Measurements from ENCODE around the gene SCAF1. TPM values are rescaled to one million over a fixed set of nuclear protein-coding genes. Genes with fewer than 3 reads are reported as not detected.

SCAF1 gene, protein sequence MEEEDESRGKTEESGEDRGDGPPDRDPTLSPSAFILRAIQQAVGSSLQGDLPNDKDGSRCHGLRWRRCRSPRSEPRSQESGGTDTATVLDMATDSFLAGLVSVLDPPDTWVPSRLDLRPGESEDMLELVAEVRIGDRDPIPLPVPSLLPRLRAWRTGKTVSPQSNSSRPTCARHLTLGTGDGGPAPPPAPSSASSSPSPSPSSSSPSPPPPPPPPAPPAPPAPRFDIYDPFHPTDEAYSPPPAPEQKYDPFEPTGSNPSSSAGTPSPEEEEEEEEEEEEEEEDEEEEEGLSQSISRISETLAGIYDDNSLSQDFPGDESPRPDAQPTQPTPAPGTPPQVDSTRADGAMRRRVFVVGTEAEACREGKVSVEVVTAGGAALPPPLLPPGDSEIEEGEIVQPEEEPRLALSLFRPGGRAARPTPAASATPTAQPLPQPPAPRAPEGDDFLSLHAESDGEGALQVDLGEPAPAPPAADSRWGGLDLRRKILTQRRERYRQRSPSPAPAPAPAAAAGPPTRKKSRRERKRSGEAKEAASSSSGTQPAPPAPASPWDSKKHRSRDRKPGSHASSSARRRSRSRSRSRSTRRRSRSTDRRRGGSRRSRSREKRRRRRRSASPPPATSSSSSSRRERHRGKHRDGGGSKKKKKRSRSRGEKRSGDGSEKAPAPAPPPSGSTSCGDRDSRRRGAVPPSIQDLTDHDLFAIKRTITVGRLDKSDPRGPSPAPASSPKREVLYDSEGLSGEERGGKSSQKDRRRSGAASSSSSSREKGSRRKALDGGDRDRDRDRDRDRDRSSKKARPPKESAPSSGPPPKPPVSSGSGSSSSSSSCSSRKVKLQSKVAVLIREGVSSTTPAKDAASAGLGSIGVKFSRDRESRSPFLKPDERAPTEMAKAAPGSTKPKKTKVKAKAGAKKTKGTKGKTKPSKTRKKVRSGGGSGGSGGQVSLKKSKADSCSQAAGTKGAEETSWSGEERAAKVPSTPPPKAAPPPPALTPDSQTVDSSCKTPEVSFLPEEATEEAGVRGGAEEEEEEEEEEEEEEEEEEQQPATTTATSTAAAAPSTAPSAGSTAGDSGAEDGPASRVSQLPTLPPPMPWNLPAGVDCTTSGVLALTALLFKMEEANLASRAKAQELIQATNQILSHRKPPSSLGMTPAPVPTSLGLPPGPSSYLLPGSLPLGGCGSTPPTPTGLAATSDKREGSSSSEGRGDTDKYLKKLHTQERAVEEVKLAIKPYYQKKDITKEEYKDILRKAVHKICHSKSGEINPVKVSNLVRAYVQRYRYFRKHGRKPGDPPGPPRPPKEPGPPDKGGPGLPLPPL
- total RNA-seq: 6.0 and 8.2 TPM in 2 replicates

DNA sequence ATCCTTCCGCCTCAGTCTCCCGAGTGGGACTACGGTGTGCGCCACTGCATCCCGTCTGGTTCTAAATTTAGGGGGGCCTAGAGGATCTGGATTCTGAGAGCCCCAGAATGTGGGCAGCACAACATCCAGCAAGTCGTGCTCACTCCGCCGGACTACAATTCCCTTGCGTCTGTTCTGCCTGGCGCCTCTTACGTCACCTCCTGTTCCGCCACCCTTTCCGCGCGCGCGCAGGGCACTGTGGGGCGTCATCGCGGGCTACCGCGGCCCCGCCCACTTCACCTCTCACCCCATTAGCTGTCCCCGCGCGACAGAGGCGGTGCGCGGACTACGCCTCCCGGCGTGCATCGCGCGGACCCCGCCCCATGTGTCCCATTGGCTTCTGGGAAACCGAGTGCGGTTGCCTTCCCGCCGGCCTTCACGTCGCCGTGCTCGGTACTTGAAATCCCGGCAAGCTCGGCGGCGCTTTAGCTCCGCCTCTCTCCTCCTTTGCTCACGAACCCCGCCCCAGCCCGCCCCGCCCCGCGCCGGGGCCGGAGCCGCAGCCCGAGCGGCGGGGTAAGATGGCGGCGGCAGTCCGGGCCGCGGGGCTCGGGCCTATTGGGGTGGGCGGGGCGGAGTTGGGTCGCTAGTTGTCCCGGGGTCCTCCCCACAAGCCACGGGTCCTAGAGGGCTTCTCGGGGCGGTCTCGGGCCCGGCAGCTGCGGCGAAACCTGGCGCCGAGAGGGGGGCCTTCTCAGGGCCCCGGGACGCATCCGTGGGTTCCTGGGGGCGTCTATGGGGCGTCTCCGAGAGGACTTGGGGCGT lies at the start of gene SCAF1:
Gene SCAF1 (plus strand): TSS at position 522 of the 804 bp plus-strand sequence. CDS start 2,818 bp downstream, outside the sequence.

DNA sequence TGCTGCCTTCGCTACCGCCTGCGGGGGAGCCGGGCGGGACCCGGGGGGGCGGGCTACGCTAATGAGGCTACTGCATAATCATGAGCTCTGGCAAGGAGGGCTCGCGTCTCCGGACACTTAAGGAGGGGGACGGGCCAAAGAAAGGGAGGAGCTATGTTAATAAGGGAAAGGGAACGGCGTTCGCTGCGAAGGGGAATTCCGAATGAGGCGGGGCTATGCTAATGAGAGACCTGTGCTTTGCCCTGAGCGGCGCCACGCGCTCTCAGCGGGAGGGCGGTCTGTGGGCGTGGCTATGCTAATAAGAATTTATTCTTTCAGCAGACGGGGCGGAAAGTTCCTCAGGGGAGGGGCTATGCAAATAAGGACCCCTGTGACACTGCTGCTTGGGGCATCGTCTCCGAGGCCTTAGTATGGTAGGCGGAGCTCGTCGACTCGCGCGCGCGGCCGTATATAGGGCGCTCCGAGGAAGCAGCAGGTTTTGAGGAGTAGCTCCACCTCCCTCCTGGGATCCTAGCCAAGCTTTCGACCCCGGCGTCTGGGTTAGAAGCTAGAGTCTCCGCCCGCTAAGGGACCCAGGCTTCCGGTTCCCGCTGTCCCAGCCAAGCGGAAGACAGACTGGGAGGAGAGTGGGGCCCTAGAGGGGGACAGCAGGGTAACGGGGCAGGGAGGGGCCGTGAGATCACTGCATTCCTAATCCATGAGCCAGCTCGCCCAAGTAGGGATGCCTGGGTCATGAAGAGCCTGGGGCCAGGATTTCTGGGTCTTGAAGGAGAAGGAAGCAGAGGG lies 1.7 kb upstream of the SCAF1 start, which contains the start of gene RRAS:
Gene RRAS (minus strand): TSS at position 31 of the 786 bp plus-strand sequence. CDS start 45 bp downstream, outside the sequence.

DNA sequence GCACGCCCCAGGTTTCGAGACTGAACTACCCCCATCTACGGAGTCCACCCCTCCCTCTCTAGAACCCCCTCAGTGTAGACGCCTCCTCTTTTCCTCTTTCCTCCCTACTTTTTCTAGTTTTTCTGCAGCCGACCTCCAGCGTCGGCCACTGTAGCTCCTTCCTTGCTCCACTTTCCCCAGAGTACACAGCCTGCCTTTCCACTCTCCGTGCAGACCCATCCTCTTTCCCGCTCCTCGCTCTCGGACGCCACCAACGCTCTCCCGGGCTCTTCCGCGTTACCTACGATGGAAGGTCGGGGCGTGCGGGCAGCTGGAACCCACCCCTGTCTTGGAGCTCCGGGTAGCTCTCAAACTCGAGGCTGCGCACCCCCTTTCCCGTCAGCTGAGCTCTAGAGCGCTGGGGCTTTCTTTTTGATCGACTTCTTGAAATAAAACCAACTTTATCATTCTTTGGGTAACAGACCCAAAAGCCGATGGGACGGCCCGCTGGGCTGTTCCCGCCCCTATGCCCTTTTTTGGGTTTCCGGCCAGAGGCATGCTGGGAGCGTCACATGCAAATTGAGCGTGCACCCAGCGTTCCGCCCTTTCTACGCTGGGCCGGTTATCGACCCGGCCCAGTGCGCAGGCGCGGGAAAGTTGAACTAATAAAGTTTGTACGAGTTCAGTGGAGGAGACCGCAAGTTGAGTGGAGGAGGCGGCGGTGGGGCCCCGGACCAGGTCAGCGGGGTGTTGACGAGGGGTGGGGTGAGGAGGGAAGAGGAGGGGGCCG lies 23.5 kb downstream of the SCAF1 start, which contains the start of the genes BCL2L12 and IRF3:
Gene BCL2L12 (plus strand): TSS at position 583 of the 769 bp plus-strand sequence. CDS start 760 bp downstream, outside the sequence.
Gene IRF3 (minus strand): TSS at position 507 of the 769 bp plus-strand sequence. CDS start 1,019 bp downstream, outside the sequence.

DNA sequence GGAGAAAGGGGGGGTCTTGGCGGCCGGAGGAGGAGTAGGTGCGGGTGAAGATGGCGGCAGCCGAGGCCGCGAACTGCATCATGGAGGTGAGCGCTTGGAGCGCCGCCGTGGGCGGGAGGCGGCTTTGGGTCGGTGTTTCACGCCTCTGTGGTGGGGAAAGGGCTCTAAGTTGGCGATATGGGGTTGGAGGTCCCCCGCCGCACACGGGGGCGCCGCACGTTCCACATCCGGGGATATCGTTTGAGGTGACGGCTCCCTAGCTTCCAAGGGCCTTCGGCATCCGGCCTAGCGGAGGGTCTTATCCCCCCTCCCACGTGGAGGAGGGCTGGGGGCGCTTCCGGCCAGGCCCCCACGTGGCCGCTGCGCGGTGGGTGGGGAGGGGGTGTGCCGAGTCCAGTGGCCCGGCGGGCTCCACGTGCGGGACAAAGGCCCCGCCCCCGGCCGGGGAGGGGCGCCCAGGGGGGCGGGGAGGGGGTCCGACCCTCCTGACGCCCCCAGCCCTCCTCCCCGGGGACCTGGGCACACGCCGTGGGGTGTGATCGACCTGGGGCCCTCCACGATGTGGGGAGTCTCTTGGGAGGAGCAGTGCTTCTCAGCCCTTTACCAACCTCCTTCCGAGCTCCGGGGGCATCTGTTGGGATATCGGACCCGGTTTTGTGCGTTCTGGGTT lies 35.4 kb downstream of the SCAF1 start, which contains the start of gene PRMT1:
Gene PRMT1 (plus strand): TSS at position 41 of the 670 bp plus-strand sequence. CDS start 10 bp downstream, at position 51.

DNA sequence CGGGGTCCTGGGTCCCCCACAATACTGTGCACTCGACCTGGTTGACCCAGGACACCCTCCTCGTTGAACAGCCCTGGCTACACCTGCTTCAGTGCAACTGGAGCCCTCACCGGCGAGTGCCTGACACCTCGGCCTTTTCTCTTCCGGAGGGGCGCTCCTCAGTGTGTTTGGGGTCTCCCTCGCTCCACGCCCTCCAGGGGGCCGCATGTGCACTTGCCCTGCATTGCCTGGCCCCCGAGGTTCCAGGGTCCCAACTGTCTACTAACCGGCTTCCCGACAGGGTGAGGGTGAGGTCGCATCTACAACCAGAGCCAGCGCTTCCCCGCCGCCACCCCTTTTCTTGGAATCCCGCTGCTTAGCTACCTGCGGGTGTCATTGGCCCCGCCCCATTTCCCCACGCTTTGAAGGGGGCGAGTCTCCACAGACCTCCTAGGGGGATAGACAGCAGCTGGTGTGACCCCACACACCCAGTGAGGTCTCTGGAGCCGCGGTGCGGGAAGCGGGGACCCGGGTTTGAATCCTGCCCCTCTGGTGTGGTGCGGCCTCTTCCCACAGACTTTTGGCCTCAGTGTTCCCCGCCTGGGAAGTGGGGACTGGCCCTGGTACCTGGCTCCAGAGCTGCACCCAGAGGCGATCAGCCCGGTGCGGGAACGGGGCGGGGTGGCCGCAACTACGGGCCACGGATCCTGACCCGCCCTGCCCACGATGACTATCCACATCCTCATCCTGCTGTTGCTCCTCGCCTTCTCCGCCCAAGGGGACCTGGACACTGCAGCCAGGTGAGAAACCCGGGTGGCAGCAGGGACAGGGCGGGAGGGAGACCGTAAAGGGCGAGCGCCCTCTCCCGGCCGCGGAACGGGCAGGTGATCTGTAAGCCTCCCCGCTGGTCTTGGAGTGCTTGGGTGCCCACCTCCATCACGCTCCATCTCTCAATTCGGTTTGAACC lies 47.4 kb downstream of the SCAF1 start, which contains the start of gene ADM5:
Gene ADM5 (plus strand): TSS at position 462 of the 946 bp plus-strand sequence. CDS start 244 bp downstream, at position 706.

DNA sequence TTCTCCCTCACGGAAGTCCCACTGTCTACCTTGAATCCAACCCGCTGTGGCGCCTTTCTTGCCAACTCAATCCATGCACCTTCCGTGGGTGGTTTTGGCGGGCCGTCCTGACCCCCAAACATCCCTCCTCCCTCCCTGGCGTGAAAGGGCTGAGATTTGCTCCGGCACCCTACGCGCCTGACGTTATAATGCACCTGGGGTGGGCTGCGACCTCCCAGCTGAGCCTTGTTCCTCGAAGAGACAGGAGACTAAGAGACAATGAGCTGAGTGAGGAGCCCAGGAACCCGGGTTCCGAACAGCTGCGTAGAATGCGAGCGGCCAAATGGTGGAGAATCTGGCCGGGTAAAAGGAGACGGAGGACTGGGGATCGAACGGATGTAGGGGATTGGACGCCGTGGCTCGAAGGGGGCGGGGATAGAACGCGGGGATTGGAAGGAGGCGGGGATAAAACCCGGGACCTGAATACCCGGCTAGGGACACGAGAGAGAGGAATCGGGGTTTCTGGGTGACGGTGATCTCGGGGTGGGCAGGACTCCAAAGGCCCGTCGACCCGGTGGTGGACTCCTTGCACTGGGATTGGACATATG lies 48.7 kb downstream of the SCAF1 start, which contains the start of gene CPT1C:
Gene CPT1C (plus strand): TSS at position 461 of the 587 bp plus-strand sequence. CDS start 1,137 bp downstream, outside the sequence.

Other genes with a start within 250 kb of the SCAF1 start
- gene PTH2, start 218.8 kb upstream of the SCAF1 start, total RNA-seq: not detected in 2 replicates
- gene GFY, start 216.8 kb upstream of the SCAF1 start, total RNA-seq: not detected in 2 replicates
- not detected in 2 replicates for gene SLC17A7, start 200.7 kb upstream of the SCAF1 start, total RNA-seq
- gene PIH1D1, start 190.4 kb upstream of the SCAF1 start, total RNA-seq: 116 and 119 TPM in 2 replicates
- 14.6 and 19.9 TPM in 2 replicates for gene ALDH16A1, start 189.0 kb upstream of the SCAF1 start, total RNA-seq
- gene FLT3LG, start 168.0 kb upstream of the SCAF1 start, total RNA-seq: 2.8 and 3.4 TPM in 2 replicates
- gene RPL13A, start 154.6 kb upstream of the SCAF1 start, total RNA-seq: 3,737 and 4,063 TPM in 2 replicates
- 4,212 and 4,389 TPM in 2 replicates for gene RPS11, start 145.8 kb upstream of the SCAF1 start, total RNA-seq
- gene FCGRT, start 129.5 kb upstream of the SCAF1 start, total RNA-seq: 31.9 and 39.8 TPM in 2 replicates
- 290 and 398 TPM in 2 replicates for gene RCN3, start 114.2 kb upstream of the SCAF1 start, total RNA-seq
- gene NOSIP, start 61.7 kb upstream of the SCAF1 start, total RNA-seq: 64.4 and 81.6 TPM in 2 replicates
- 0.43 and 0.83 TPM in 2 replicates for gene PRRG2, start 60.9 kb upstream of the SCAF1 start, total RNA-seq
- gene PRR12, start 51.0 kb upstream of the SCAF1 start, total RNA-seq: 0.71 and 1.1 TPM in 2 replicates
- 28.4 and 43.1 TPM in 2 replicates for gene RRAS, start 2.1 kb upstream of the SCAF1 start, total RNA-seq
- 37.3 and 55.5 TPM in 2 replicates for gene IRF3, start 23.6 kb downstream of the SCAF1 start, total RNA-seq
- gene BCL2L12, start 23.7 kb downstream of the SCAF1 start, total RNA-seq: 1.7 and 3.9 TPM in 2 replicates
- gene PRMT1, start 35.1 kb downstream of the SCAF1 start, total RNA-seq: 341 and 373 TPM in 2 replicates
- 0.28 and 0.46 TPM in 2 replicates for gene ADM5, start 47.4 kb downstream of the SCAF1 start, total RNA-seq
- 29.2 and 40.4 TPM in 2 replicates for gene CPT1C, start 48.9 kb downstream of the SCAF1 start, total RNA-seq
- 0.85 and 1.6 TPM in 2 replicates for gene TSKS, start 121.1 kb downstream of the SCAF1 start, total RNA-seq
- gene AP2A1, start 124.8 kb downstream of the SCAF1 start, total RNA-seq: 67.6 and 89.1 TPM in 2 replicates
- 23.8 and 26.1 TPM in 2 replicates for gene FUZ, start 171.1 kb downstream of the SCAF1 start, total RNA-seq
- 11.1 and 16.8 TPM in 2 replicates for gene MED25, start 176.1 kb downstream of the SCAF1 start, total RNA-seq
- 47.9 and 61.5 TPM in 2 replicates for gene PTOV1, start 208.9 kb downstream of the SCAF1 start, total RNA-seq
- 26.9 and 33.4 TPM in 2 replicates for gene PNKP, start 225.4 kb downstream of the SCAF1 start, total RNA-seq
- 7.5 and 12.1 TPM in 2 replicates for gene AKT1S1, start 235.1 kb downstream of the SCAF1 start, total RNA-seq
- gene TBC1D17, start 235.5 kb downstream of the SCAF1 start, total RNA-seq: 7.5 and 10.2 TPM in 2 replicates

Measured in smooth muscle cell of bladder (primary cell).